Ovary (tissue), 3 donors: ENCODE data around the gene GATAD2A.

Experiments
- CTCF ChIP-seq, 3 donors: fragments of 450-650 bp in 2 of 3; fragments of 200-600 bp in 1 of 3; IDR thresholded peaks; one replicate each; pipeline versions ENCODE4 v1.5.1 to v1.8.0; 2016 to 2022; ENCODE audit warnings: antibody characterized with exemption in 3 of 3, mild to moderate bottlenecking in 1 of 3
- POLR2A ChIP-seq: fragments of 450-650 bp; IDR thresholded peaks from one replicate; pipeline ENCODE4 v1.6.1; 2017; ENCODE audit warnings: antibody characterized with exemption, mild to moderate bottlenecking, moderate library complexity
- donor health status: DM: no; HTN: no; CAD: no.

GRCh38 chr19:19513682-19514081 lies 108.2 kb downstream of the GATAD2A start:
- TF ChIP-seq POLR2A, result no peak
- no peak for TF ChIP-seq CTCF (IDR thresholded peaks at IDR 0.05)
